RPMI8226 (cell line): ENCODE measurements around the gene SH3GL2.

Source experiments
- DNase-seq: peaks from one replicate; pipeline ENCODE4 v3.0.0-alpha.2; 2015

SH3GL2 gene

GRCh38 chr9:17669206-17669605, 90.3 kb downstream of the SH3GL2 start:
- DNase-seq: peak; percentile 8

GRCh38 chr9:17682684-17683083, 103.8 kb downstream of the SH3GL2 start:
- no peak for DNase-seq

- DNase-seq: no peak
Observed at GRCh38 chr9:17688834-17689233, 110.0 kb downstream of the SH3GL2 start.

GRCh38 chr9:17694336-17694735, 115.5 kb downstream of the SH3GL2 start:
- DNase-seq: no peak

- DNase-seq: no peak
Observed at GRCh38 chr9:17695482-17695881, 116.6 kb downstream of the SH3GL2 start.

- DNase-seq: no peak
Observed at GRCh38 chr9:17699615-17700330, 120.9 kb downstream of the SH3GL2 start.

- no peak for DNase-seq
Observed at GRCh38 chr9:17706347-17706746, 127.5 kb downstream of the SH3GL2 start.

- no peak for DNase-seq
Observed at GRCh38 chr9:17719053-17719452, 140.2 kb downstream of the SH3GL2 start.

- no peak for DNase-seq
Observed at GRCh38 chr9:17721954-17722353, 143.1 kb downstream of the SH3GL2 start.

GRCh38 chr9:17723656-17724055, 144.8 kb downstream of the SH3GL2 start:
- DNase-seq: no peak

GRCh38 chr9:17725399-17726010, 146.6 kb downstream of the SH3GL2 start:
- no peak for DNase-seq

GRCh38 chr9:17726298-17726697, 147.4 kb downstream of the SH3GL2 start:
- DNase-seq: no peak

GRCh38 chr9:17730899-17731298, 152.0 kb downstream of the SH3GL2 start:
- DNase-seq: no peak

GRCh38 chr9:17731308-17731707, 152.4 kb downstream of the SH3GL2 start:
- DNase-seq: no peak

- no peak for DNase-seq
Observed at GRCh38 chr9:17734674-17735073, 155.8 kb downstream of the SH3GL2 start.

GRCh38 chr9:17735859-17736258, 157.0 kb downstream of the SH3GL2 start:
- no peak for DNase-seq

GRCh38 chr9:17739022-17739421, 160.2 kb downstream of the SH3GL2 start:
- DNase-seq: no peak

GRCh38 chr9:17739736-17740135, 160.9 kb downstream of the SH3GL2 start:
- DNase-seq: no peak

- DNase-seq: no peak
Observed at GRCh38 chr9:17742067-17742466, 163.2 kb downstream of the SH3GL2 start.

- peak; percentile 14 for DNase-seq
Observed at GRCh38 chr9:17744786-17745185, 165.9 kb downstream of the SH3GL2 start.

GRCh38 chr9:17750269-17750668, 171.4 kb downstream of the SH3GL2 start:
- DNase-seq: no peak

- DNase-seq: no peak
Observed at GRCh38 chr9:17751486-17751885, 172.6 kb downstream of the SH3GL2 start.

- no peak for DNase-seq
Observed at GRCh38 chr9:17752021-17752420, 173.2 kb downstream of the SH3GL2 start.

GRCh38 chr9:17757816-17758215, 178.9 kb downstream of the SH3GL2 start:
- no peak for DNase-seq

GRCh38 chr9:17760250-17760649, 181.4 kb downstream of the SH3GL2 start:
- DNase-seq: no peak
